WI38 (cell line): Measurements from ENCODE around the gene CHCHD1.
"Not testable (repeated sequence)": the region's sequence is repeated elsewhere in the genome, so short reads cannot be mapped to it uniquely, and the experiment has no call there.

Experiments used
- H3K4me3 ChIP-seq: 2 replicates; pipeline ENCODE4 v1.5.1; 2011; ENCODE audit warnings: low read depth, mild to moderate bottlenecking, control low read depth, low read length
- TF ChIP-seq, protein P1 (sequence below): IDR thresholded peaks from 2 replicates; pipeline ENCODE4 v1.5.1; 2012; ENCODE audit warnings: low read depth, mild to moderate bottlenecking, control low read depth, low read length

The CHCHD1 gene

DNA sequence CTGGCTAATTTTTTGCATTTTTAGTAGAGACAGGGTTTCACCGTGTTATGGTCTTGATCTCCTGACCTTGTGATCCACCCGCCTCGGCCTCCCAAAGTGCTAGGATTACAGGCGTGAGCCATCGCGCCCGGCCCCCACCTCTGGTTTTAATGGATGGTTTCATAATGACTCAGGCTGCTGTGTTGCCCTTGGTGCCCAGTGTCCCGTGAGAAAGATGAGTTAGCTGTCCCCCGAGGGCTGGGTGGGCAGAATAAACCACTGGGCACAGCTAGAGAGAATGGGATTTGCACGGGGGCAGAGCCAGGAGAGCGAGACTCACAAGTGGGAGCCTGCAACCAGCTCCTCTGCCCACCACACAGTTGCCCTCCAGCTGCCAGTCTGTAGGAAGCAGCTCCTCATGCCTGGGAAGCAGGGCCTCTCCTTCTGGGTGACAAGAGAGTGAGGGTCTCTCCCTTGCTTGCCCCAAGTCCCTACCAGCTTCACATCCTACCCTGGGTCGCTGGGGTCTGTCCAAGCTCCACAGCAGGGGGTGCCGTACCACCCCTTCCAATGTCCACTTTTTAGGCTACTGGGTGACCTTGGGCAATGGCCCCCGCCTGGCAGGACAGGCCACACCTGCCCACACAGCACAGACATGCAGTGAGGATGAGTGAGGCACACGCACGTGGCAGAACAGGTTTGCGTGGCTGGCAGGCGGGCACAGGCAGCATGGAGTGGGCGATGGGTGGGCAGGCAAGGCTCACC, 45.7 kb downstream of the CHCHD1 start:
- TF ChIP-seq, protein P1, sequence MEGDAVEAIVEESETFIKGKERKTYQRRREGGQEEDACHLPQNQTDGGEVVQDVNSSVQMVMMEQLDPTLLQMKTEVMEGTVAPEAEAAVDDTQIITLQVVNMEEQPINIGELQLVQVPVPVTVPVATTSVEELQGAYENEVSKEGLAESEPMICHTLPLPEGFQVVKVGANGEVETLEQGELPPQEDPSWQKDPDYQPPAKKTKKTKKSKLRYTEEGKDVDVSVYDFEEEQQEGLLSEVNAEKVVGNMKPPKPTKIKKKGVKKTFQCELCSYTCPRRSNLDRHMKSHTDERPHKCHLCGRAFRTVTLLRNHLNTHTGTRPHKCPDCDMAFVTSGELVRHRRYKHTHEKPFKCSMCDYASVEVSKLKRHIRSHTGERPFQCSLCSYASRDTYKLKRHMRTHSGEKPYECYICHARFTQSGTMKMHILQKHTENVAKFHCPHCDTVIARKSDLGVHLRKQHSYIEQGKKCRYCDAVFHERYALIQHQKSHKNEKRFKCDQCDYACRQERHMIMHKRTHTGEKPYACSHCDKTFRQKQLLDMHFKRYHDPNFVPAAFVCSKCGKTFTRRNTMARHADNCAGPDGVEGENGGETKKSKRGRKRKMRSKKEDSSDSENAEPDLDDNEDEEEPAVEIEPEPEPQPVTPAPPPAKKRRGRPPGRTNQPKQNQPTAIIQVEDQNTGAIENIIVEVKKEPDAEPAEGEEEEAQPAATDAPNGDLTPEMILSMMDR, result no peak
- H3K4me3 ChIP-seq, result no peak overlapping the region

DNA sequence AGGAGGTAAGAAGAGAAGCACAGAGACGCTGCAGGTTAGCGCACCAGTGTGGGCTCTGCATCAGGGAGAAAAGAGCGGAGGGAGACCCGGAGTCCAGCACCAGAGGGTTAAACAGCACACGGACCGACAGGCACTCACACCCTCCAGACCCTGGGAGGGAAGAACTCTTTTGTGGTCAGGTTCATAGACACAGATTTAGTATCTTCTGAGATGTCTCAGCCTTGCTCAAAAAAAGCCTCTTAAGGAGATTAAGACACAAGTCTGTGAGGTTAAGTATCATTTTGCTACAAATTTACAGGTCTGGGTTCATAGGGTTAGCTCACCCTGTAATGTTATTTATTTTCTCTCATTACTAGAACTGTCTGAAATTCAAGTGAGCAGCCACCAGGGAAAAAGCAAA, 46.3 kb downstream of the CHCHD1 start:
- TF ChIP-seq, protein P1, result no peak
- no peak overlapping the region for H3K4me3 ChIP-seq

DNA sequence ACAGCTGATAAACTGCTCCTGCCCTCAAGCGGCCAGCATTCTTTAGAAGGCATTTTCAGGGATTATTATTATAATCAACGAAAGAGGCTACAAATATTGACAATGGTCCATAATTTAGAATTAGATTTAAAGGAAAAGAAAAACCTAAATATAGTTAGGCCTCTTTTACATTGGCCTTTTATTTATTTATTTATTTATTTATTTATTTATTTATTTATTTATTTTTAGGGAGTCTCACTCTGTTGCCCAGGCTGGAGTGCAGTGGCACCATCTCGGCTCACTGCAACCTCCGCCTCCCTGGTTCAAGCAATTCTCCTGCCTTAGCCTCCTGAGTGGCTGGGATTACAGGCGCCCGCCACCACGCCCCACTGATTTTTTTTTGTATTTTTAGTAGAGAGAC, 47.2 kb downstream of the CHCHD1 start:
- H3K4me3 ChIP-seq, result not testable (repeated sequence)
